Gastrocnemius medialis (tissue), 4 donors: Measurements from ENCODE around the gene PACS1.

ENCODE experiments used
- CTCF ChIP-seq, 5 experiments: fragments of 450-650 bp in 3 of 5; fragments of 200-600 bp in 2 of 5; sonication (generic) in 2 of 5; IDR thresholded peaks in 4 of 5; conservative IDR thresholded peaks in 1 of 5; 1 replicate in 4 of 5; 2 replicates in 1 of 5; pipeline ENCODE4 v1.5.1; 2016 to 2019; ENCODE audit warnings: antibody characterized with exemption in 5 of 5, mild to moderate bottlenecking in 3 of 5, moderate library complexity in 3 of 5
- POLR2A ChIP-seq, 2 donors: fragments of 450-650 bp; IDR thresholded peaks; one replicate each; pipeline ENCODE4 v1.6.1; 2017; ENCODE audit warnings: antibody characterized with exemption in 2 of 2, mild to moderate bottlenecking in 2 of 2, moderate library complexity in 2 of 2

GRCh38 chr11:66104057-66104638, 34.1 kb downstream of the PACS1 start:
- TF ChIP-seq CTCF (IDR thresholded peaks at IDR 0.05 in 4 of 5, conservative IDR thresholded peaks at IDR 0.05 in 1 of 5) (no peak), POLR2A (IDR thresholded peaks at IDR 0.05) (no peak)
